ENCODE results near the gene PIK3R5. TPM values are rescaled to one million over a fixed set of nuclear protein-coding genes. Genes with fewer than 3 reads are reported as not detected.

Gene PIK3R5
- total RNA-seq, 1 donor from 2014 or later = not detected

GRCh38 chr17:8877984-8878383, 87.5 kb downstream of the PIK3R5 start:
- Mint-ChIP-seq H3K36me3 (ENCODE audit: low read depth) (no peaks in the 10 kb centered on the region), H3K4me1 (ENCODE audit: low read depth) (no peaks in the 10 kb centered on the region), H3K27ac (ENCODE audit: unreplicated experiment) (no peak overlapping the region), H3K4me3 (ENCODE audit: unreplicated experiment) (no peak overlapping the region), H3K27me3 (ENCODE audit: low read depth) (peaks cover 19% of the 10 kb centered on the region), H3K9me3 (ENCODE audit: low read depth) (no peaks in the 10 kb centered on the region)
- TF ChIP-seq CTCF (IDR thresholded peaks at IDR 0.05) = no peak
- no peak for DNase-seq (ENCODE audit: low spot score)

GRCh38 chr17:8875957-8876356, 89.5 kb downstream of the PIK3R5 start:
- TF ChIP-seq CTCF (IDR thresholded peaks at IDR 0.05) = no peak
- H3K4me1 Mint-ChIP-seq (ENCODE audit: low read depth) = no peaks in the 10 kb centered on the region
- no peaks in the 10 kb centered on the region for H3K36me3 Mint-ChIP-seq (ENCODE audit: low read depth)
- peaks cover 22% of the 10 kb centered on the region for H3K27me3 Mint-ChIP-seq (ENCODE audit: low read depth)
- H3K9me3 Mint-ChIP-seq (ENCODE audit: low read depth) = peaks cover 3% of the 10 kb centered on the region
- H3K27ac Mint-ChIP-seq (ENCODE audit: unreplicated experiment) = no peak overlapping the region
- DNase-seq (ENCODE audit: low spot score) = no peak
- no peak overlapping the region for H3K4me3 Mint-ChIP-seq (ENCODE audit: unreplicated experiment)

GRCh38 chr17:8875436-8875835, 90.1 kb downstream of the PIK3R5 start:
- Mint-ChIP-seq H3K27ac (ENCODE audit: unreplicated experiment) (no peak overlapping the region), H3K4me3 (ENCODE audit: unreplicated experiment) (no peak overlapping the region), H3K4me1 (ENCODE audit: low read depth) (no peaks in the 10 kb centered on the region), H3K36me3 (ENCODE audit: low read depth) (peaks cover 2% of the 10 kb centered on the region), H3K9me3 (ENCODE audit: low read depth) (peaks cover 3% of the 10 kb centered on the region), H3K27me3 (ENCODE audit: low read depth) (peaks cover 23% of the 10 kb centered on the region)
- TF ChIP-seq CTCF (IDR thresholded peaks at IDR 0.05) = no peak
- no peak for DNase-seq (ENCODE audit: low spot score)

- no peak overlapping the region for H3K27ac Mint-ChIP-seq (ENCODE audit: unreplicated experiment)
- peaks cover 27% of the 10 kb centered on the region for H3K27me3 Mint-ChIP-seq (ENCODE audit: low read depth)
- no peak overlapping the region for H3K4me3 Mint-ChIP-seq (ENCODE audit: unreplicated experiment)
- TF ChIP-seq CTCF (IDR thresholded peaks at IDR 0.05) = no peak
- no peaks in the 10 kb centered on the region for H3K4me1 Mint-ChIP-seq (ENCODE audit: low read depth)
- H3K36me3 Mint-ChIP-seq (ENCODE audit: low read depth) = peaks cover 2% of the 10 kb centered on the region
- DNase-seq (ENCODE audit: low spot score) = peak; percentile 63
- H3K9me3 Mint-ChIP-seq (ENCODE audit: low read depth) = peaks cover 3% of the 10 kb centered on the region
Measured at GRCh38 chr17:8873801-8874715, 91.4 kb downstream of the PIK3R5 start.

GRCh38 chr17:8872705-8873435, 92.6 kb downstream of the PIK3R5 start:
- H3K36me3 Mint-ChIP-seq (ENCODE audit: low read depth) = peaks cover 2% of the 10 kb centered on the region

More at GRCh38 chr17:8872705-8873435, 92.6 kb downstream of the PIK3R5 start:
- no peak for TF ChIP-seq CTCF (IDR thresholded peaks at IDR 0.05)
- no peaks in the 10 kb centered on the region for H3K4me1 Mint-ChIP-seq (ENCODE audit: low read depth)
- H3K9me3 Mint-ChIP-seq (ENCODE audit: low read depth) = peaks cover 3% of the 10 kb centered on the region
- H3K27ac Mint-ChIP-seq (ENCODE audit: unreplicated experiment) = no peak overlapping the region
- peaks cover 32% of the 10 kb centered on the region for H3K27me3 Mint-ChIP-seq (ENCODE audit: low read depth)
- DNase-seq (ENCODE audit: low spot score) = peak; percentile 32
- no peak overlapping the region for H3K4me3 Mint-ChIP-seq (ENCODE audit: unreplicated experiment)
